GM12891 (cell line): ENCODE results near the gene COL18A1.

Experiments used
- DNase-seq: peaks from one replicate; pipeline ENCODE4 v3.0.0; 2011; ENCODE audit warnings: low spot score; ENCODE audit not compliant: insufficient read length
- FAIRE-seq: peaks from 2 replicates; lab custom pipeline; 2011; peaks lifted over from hg19 to GRCh38; lab: Jason Lieb, UNC
- PAX5 ChIP-seq: IDR thresholded peaks from 2 replicates; pipeline ENCODE4 v1.6.1; 2011; ENCODE audit warnings: low read length, moderate library complexity, mild to moderate bottlenecking; ENCODE audit not compliant: insufficient read depth, severe bottlenecking
- POLR2A ChIP-seq: IDR thresholded peaks from 2 replicates; pipeline ENCODE4 v1.6.1; 2011; ENCODE audit warnings: low read depth, low read length, control low read depth
- POLR2AphosphoS5 ChIP-seq: IDR thresholded peaks from 2 replicates; pipeline ENCODE4 v1.6.1; 2011; ENCODE audit warnings: low read depth, low read length, control low read depth
- POU2F2 ChIP-seq: IDR thresholded peaks from 2 replicates; pipeline ENCODE4 v1.6.1; 2011; ENCODE audit warnings: low read depth, mild to moderate bottlenecking, control low read depth, low read length, moderate library complexity
- SPI1 ChIP-seq: IDR thresholded peaks from 2 replicates; pipeline ENCODE4 v1.6.1; 2011; ENCODE audit warnings: low read depth, low read length, control low read depth
- TAF1 ChIP-seq: IDR thresholded peaks from 2 replicates; pipeline ENCODE4 v1.6.1; 2011; ENCODE audit warnings: low read depth, low read length, control low read depth

Gene COL18A1

DNA sequence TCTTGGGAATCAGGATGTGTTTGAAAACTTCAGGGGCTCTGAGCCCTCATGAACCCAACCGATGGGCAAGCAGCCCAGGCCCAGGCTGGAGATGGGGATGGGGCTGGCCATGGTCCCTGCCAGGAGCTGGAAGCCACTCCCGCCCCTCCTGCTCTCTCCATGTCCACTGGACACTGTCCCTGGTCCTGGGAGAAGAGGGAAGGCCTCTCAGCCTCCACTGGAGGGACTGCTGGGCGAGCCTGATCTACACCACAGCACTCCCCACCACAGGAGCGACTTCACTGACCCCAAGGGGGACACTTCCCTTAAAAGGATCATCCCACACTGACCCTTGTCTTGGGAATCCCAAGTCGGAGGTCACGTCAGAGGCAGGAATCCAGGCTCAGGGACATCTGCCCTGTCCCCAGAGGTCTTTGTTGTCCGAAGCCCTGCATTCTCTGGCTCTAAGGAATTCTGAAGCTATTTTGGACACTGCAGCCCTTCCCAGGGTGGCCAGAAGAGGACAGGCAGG is 16.9 kb upstream of the COL18A1 start:
- no peak for TF ChIP-seq TAF1
- TF ChIP-seq PAX5: no peak
- no peak for TF ChIP-seq SPI1
- no peak for TF ChIP-seq POLR2AphosphoS5
- no peak for TF ChIP-seq POU2F2
- TF ChIP-seq POLR2A: no peak
- no peak for FAIRE-seq

GRCh38 chr21:45388611-45389296 is 16.2 kb upstream of the COL18A1 start:
- no peak for DNase-seq
- no peak for FAIRE-seq
- TF ChIP-seq POLR2A (no peak), POU2F2 (no peak), TAF1 (no peak), PAX5 (no peak), SPI1 (no peak), POLR2AphosphoS5 (no peak)

More for the DNA sequence above, 16.9 kb upstream of the COL18A1 start:
- no peak for DNase-seq

DNA sequence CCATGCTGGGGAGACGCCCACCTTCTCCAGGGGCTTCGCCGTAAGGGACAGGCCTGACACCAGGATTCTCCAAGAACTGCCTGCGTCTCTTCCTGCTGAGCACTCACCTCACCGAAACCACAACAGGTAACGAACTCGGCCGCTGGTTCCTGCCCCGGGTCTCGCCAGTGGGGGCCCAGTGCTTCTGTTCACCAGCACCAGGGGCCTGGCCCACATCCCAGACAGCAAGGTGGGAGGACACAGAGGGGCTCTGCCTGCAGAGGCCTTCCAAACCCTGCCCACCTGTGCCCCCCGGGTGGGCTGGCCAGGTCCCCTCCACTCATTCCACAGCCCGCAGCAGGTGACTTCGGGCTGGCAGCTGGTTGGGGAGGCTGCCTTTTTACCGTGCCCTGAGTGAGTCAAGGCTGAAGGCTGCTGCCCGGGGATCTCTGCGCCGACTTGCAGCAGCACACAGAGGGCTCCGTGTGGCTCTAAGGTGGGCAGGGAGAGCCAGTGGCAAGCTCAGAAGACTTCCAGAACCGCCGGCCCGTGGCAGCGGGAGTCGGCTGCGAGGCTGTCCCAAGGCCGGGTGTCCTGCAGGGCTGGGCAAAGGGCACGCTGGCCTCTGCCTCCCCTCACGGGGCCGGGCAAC is 14.7 kb upstream of the COL18A1 start:
- TF ChIP-seq POU2F2 (no peak), SPI1 (no peak), TAF1 (no peak), PAX5 (no peak), POLR2AphosphoS5 (no peak), POLR2A (no peak)
- DNase-seq: no peak
- no peak for FAIRE-seq

DNA sequence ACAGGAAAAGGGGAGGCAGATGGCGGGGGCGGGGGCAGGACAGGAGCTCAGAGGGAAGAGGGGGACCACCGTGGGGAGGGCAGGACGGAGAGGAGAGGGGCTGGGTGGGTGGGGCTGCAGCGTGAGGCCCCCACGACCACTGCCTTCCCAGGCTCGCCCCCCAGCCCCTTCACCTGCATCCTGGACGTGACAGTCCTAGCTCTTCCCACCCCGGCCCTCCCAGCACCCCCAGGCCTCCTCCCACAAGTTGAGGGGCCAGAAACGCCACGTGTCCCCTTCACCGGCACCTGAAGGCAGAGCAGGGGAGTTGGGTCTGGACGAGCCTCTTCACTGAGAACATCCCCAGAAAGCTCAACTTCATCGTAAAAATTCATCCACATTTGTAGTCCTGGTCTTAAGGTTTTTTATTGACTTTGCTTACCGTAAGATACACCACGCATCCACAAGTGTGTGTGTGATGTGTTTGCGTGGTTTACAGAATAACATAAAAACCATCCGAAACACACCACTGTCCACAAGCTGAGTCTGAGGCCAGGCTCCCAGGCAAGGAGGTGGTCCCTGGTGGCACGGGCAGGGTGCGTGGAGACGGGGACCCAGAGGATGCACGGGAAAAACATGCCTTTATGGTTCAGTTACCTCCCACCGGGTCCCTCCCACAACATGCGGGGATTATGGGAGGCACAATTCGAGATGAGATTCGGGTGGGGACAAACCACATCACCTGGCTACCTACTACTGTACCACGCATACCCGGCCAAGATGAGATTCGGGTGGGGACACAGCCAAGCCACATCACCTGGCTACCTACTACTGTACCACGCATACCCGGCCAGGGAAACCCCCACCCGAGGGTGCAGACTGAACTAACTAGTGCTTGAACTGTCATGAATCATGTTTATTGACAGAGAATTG is 13.9 kb upstream of the COL18A1 start:
- TF ChIP-seq POU2F2 (no peak), PAX5 (no peak), SPI1 (no peak), POLR2A (no peak), TAF1 (no peak), POLR2AphosphoS5 (no peak)
- DNase-seq: no peak
- FAIRE-seq: peak; percentile 26

GRCh38 chr21:45391743-45392572 is 13.0 kb upstream of the COL18A1 start:
- DNase-seq: no peak
- TF ChIP-seq POLR2A (no peak), POU2F2 (no peak), SPI1 (no peak), POLR2AphosphoS5 (no peak), PAX5 (no peak), TAF1 (no peak)
- FAIRE-seq: no peak

GRCh38 chr21:45392573-45392971 is 12.4 kb upstream of the COL18A1 start:
- no peak for FAIRE-seq
- TF ChIP-seq PAX5: no peak
- no peak for TF ChIP-seq TAF1
- TF ChIP-seq POLR2A: no peak
- no peak for TF ChIP-seq POLR2AphosphoS5
- TF ChIP-seq SPI1: no peak
- TF ChIP-seq POU2F2: no peak

DNA sequence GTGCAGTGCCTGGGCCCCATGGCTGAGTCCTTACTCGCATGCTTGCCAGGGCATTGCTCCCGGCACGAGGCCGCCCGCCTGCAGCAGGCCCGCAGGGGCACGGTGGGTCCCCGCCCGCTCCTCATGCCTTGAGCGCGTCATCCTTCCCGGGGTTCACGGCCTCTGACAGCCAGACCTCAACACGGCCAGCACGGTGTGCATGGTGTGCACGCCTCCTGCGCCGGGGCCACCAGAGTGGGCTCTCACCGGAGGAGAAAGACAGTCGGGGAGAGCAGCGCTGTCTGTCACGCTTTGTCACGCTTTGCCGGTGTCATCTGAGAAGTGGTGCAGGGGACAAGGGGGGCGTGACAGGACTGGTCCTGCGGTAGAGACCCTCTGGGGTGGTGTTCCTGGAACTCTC is 11.9 kb upstream of the COL18A1 start:
- FAIRE-seq: no peak
- TF ChIP-seq TAF1 (no peak), PAX5 (no peak), POU2F2 (no peak), SPI1 (no peak), POLR2A (no peak), POLR2AphosphoS5 (no peak)
- no peak for DNase-seq

More at GRCh38 chr21:45392573-45392971, 12.4 kb upstream of the COL18A1 start:
- DNase-seq: no peak

- no peak for DNase-seq
- TF ChIP-seq TAF1 (no peak), POLR2A (no peak), SPI1 (no peak), PAX5 (no peak), POLR2AphosphoS5 (no peak), POU2F2 (no peak)
- FAIRE-seq: no peak
These were observed 10.9 kb upstream of the COL18A1 start for GRCh38 chr21:45393833-45394638.
